CD4-positive, alpha-beta T cell treated with Interleukin-6 for 4 hours (primary cell): Measurements from ENCODE around the gene SPATA19.

Experiments used
- DNase-seq: peaks from one replicate; pipeline ENCODE4 v3.0.0-alpha.2; 2020; ENCODE audit warnings: mixed read lengths

SPATA19 gene

GRCh38 chr11:133835593-133836548, 9.4 kb downstream of the SPATA19 start:
- no peak for DNase-seq

GRCh38 chr11:133834682-133835592, 10.4 kb downstream of the SPATA19 start:
- no peak for DNase-seq

- no peak for DNase-seq
Measured at GRCh38 chr11:133833898-133834681, 11.2 kb downstream of the SPATA19 start.

GRCh38 chr11:133832991-133833897, 12.1 kb downstream of the SPATA19 start:
- no peak for DNase-seq

GRCh38 chr11:133832096-133832990, 13.0 kb downstream of the SPATA19 start:
- no peak for DNase-seq

- DNase-seq = no peak
Measured at GRCh38 chr11:133830931-133831907, 14.1 kb downstream of the SPATA19 start.

GRCh38 chr11:133829566-133829965, 15.7 kb downstream of the SPATA19 start:
- DNase-seq = no peak

- DNase-seq = no peak
Measured at GRCh38 chr11:133828871-133829270, 16.4 kb downstream of the SPATA19 start.

- DNase-seq = no peak
Measured at GRCh38 chr11:133827556-133827955, 17.8 kb downstream of the SPATA19 start.

- DNase-seq = no peak
Measured at GRCh38 chr11:133826866-133827265, 18.4 kb downstream of the SPATA19 start.

GRCh38 chr11:133825666-133826065, 19.6 kb downstream of the SPATA19 start:
- no peak for DNase-seq

- no peak for DNase-seq
Measured at GRCh38 chr11:133825156-133825555, 20.2 kb downstream of the SPATA19 start.

- no peak for DNase-seq
Measured at GRCh38 chr11:133824593-133824992, 20.7 kb downstream of the SPATA19 start.

- DNase-seq = no peak
Measured at GRCh38 chr11:133823614-133824013, 21.7 kb downstream of the SPATA19 start.

- no peak for DNase-seq
Measured at GRCh38 chr11:133823211-133823610, 22.1 kb downstream of the SPATA19 start.

GRCh38 chr11:133821776-133822175, 23.5 kb downstream of the SPATA19 start:
- DNase-seq = no peak

- no peak for DNase-seq
Measured at GRCh38 chr11:133819746-133820315, 25.5 kb downstream of the SPATA19 start.

GRCh38 chr11:133819114-133819513, 26.2 kb downstream of the SPATA19 start:
- DNase-seq = no peak

GRCh38 chr11:133818302-133818701, 27.0 kb downstream of the SPATA19 start:
- DNase-seq = no peak
